Measurements from ENCODE around the gene UGT1A3. TPM values are rescaled to one million over a fixed set of nuclear protein-coding genes. Genes with fewer than 3 reads are reported as not detected.
"Not testable (repeated sequence)": the region's sequence is repeated elsewhere in the genome, so short reads cannot be mapped to it uniquely, and the experiment has no call there.

UGT1A3 gene
- polyA plus RNA-seq, 1 donor, result 0.16 TPM

DNA sequence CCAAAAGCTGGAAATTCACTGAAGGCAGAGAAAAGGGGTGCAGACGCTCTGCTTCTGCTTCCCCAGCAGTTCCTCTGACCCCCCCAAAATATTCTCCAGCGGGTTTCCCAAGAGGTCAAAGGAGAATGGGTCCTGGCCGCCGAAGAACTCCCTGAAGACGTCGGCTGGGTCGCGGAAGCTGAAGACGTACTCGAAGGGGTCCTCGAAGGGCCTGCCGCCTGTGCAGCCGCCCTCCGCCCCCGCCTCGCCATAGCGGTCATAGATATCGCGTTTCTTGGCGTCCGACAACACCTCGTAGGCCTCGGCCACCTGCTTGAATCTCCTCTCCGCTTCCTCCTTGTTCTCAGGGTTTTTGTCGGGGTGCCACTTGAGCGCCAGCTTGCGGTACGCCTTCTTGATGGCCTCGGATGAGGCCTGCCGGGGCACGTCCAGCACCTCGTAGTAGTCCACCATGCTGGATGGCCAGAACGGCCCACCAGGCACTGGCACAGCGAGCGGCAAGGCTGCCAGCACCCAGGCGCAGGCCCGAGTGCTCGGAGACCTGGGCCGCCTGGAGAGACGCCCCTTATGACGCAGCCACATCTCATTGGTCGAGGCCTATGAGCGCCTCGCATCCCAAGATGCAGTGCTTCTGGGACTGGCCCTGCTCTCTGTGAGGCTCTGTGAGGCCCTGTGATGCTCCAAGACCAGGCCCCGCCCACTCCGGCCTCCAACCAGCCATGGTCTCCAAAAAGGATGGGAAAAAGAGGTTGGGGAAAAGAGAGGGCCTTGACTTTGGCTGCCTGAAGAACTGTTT is 14.8 kb downstream of the UGT1A3 start:
- WGBS (ENCODE audit: insufficient coverage, low lambda C conversion rate), result no CpG with 5 or more reads among the region's 46 CpGs
- no peaks in the 10 kb centered on the region for H3K36me3 ChIP-seq (ENCODE audit: control insufficient read depth, insufficient read depth, low read length)
- no peaks in the 10 kb centered on the region for H3K27me3 ChIP-seq (ENCODE audit: control insufficient read depth, insufficient read depth, low read length)
- no peak overlapping the region for H3K4me3 ChIP-seq (ENCODE audit: low read length)
- no peak for DNase-seq
- peaks cover 12% of the 10 kb centered on the region for H3K4me1 ChIP-seq (ENCODE audit: control insufficient read depth, insufficient read depth, low read length)
- H3K27ac ChIP-seq (ENCODE audit: low read length), result no peak overlapping the region
- H3K9me3 ChIP-seq (ENCODE audit: control insufficient read depth, low read depth, low read length), result peaks cover 8% of the 10 kb centered on the region

DNA sequence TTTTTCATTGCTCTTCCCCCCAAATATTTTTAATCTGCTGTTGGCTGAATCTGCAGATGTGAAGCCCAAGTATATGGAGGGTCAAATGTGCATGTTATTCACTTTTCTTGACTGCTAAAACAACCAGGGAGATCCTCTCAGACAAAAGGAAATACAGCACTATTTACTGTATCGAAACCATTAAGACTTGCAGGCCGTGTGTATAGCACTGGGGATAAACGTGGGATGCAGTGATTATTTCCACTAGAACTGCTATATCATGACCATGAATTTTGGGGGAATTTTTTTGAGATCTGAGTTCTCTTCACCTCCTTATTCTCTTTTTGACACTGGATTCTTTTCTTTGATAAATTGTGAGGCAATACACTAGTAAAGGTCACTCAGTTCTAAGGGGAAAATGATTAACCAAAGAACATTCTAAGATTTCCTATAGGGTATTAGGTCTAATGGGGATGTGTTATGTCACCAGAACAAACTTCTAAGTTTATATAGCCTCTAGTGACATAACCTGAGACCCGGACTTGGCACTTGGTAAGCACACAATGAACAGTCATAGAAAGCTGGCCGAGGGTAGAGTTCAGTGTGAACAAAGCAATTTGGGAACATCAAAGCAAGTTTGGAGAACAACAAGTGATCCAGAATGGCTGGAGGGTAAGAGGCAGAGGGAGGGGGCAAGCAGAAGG is 16.4 kb downstream of the UGT1A3 start:
- Histone ChIP-seq H3K27me3 (ENCODE audit: control insufficient read depth, insufficient read depth, low read length) (no peaks in the 10 kb centered on the region), H3K27ac (ENCODE audit: low read length) (peak overlapping the region; percentile 35), H3K36me3 (ENCODE audit: control insufficient read depth, insufficient read depth, low read length) (no peaks in the 10 kb centered on the region), H3K9me3 (ENCODE audit: control insufficient read depth, low read depth, low read length) (peaks cover 8% of the 10 kb centered on the region), H3K4me1 (ENCODE audit: control insufficient read depth, insufficient read depth, low read length) (peaks cover 12% of the 10 kb centered on the region), H3K4me3 (ENCODE audit: low read length) (no peak overlapping the region)
- WGBS (ENCODE audit: insufficient coverage, low lambda C conversion rate), result no CpG with 5 or more reads among the region's 5 CpGs
- peak; percentile 63 to 89 for DNase-seq

- Histone ChIP-seq H3K27ac (ENCODE audit: low read length) (peak overlapping the region; percentile 35), H3K4me1 (ENCODE audit: control insufficient read depth, insufficient read depth, low read length) (peaks cover 12% of the 10 kb centered on the region), H3K9me3 (ENCODE audit: control insufficient read depth, low read depth, low read length) (peaks cover 12% of the 10 kb centered on the region)
- not testable (repeated sequence) for H3K36me3 ChIP-seq (ENCODE audit: control insufficient read depth, insufficient read depth, low read length); DNase-seq; H3K27me3 ChIP-seq (ENCODE audit: control insufficient read depth, insufficient read depth, low read length); H3K4me3 ChIP-seq (ENCODE audit: low read length)
- WGBS (ENCODE audit: insufficient coverage, low lambda C conversion rate), result no CpG with 5 or more reads among the region's 2 CpGs
Measured at GRCh38 chr2:233745838-233746237, 17.0 kb downstream of the UGT1A3 start.

DNA sequence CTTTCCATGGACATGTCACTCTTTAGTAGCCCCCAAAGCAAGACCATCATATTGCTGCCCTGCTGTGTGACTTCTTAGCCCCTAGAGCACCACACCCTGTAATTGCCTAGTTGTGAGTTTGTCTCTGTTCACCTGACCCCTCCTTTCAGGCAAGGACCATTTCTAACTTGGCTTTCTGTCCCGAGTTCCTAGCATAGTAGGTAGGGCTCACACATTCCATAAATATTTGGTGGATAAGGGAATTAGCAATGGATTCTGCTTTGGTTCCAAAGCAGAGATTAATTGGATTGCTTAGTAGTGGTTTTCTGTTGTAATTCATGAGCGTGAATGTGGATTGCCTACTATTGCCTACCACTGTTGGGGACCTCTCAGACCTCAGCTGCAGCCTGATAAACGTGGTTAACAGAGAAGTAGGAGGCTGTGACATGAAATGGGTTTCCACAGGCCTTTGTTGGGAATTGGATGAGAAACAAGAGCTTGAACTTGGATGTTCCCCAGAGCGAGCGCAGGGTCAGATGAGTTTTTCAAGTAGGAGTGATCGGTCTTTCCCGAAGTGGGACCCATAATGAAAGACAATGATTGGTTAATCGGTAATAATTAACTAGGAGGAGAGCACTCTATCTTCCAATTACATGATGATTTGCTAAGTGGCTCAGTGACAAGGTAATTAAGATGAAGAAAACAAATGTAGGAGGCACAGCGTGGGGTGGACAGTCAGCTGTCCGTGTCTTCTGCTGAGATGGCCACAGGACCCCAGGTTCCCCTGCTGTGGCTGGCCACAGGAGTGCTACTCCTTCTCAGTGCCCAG is 17.8 kb downstream of the UGT1A3 start:
- WGBS (ENCODE audit: insufficient coverage, low lambda C conversion rate), result no CpG with 5 or more reads among the region's 10 CpGs

DNA sequence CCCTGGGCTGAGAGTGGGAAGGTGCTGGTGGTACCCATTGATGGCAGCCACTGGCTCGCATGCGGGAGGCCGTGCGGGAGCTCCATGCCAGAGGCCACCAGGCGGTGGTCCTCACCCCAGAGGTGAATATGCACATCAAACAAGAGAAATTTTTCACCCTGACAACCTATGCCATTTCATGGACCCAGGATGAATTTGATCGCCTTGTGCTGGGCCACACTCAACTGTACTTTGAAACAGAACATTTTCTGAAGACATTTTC is 18.4 kb downstream of the UGT1A3 start:
- Histone ChIP-seq H3K27ac (ENCODE audit: low read length) (no peak overlapping the region), H3K27me3 (ENCODE audit: control insufficient read depth, insufficient read depth, low read length) (no peaks in the 10 kb centered on the region), H3K4me3 (ENCODE audit: low read length) (no peak overlapping the region), H3K4me1 (ENCODE audit: control insufficient read depth, insufficient read depth, low read length) (peaks cover 12% of the 10 kb centered on the region), H3K36me3 (ENCODE audit: control insufficient read depth, insufficient read depth, low read length) (no peaks in the 10 kb centered on the region), H3K9me3 (ENCODE audit: control insufficient read depth, low read depth, low read length) (peaks cover 16% of the 10 kb centered on the region)
- no peak for DNase-seq
- 100% methylated on average over 1 of the region's 6 CpGs for WGBS (ENCODE audit: insufficient coverage, low lambda C conversion rate)

More for the DNA sequence above, 17.8 kb downstream of the UGT1A3 start:
- DNase-seq, result no peak
- H3K27ac ChIP-seq (ENCODE audit: low read length), result no peak overlapping the region
- no peaks in the 10 kb centered on the region for H3K27me3 ChIP-seq (ENCODE audit: control insufficient read depth, insufficient read depth, low read length)
- H3K4me1 ChIP-seq (ENCODE audit: control insufficient read depth, insufficient read depth, low read length), result peaks cover 12% of the 10 kb centered on the region
- H3K9me3 ChIP-seq (ENCODE audit: control insufficient read depth, low read depth, low read length), result peaks cover 16% of the 10 kb centered on the region
- no peaks in the 10 kb centered on the region for H3K36me3 ChIP-seq (ENCODE audit: control insufficient read depth, insufficient read depth, low read length)
- H3K4me3 ChIP-seq (ENCODE audit: low read length), result no peak overlapping the region

GRCh38 chr2:233750689-233751088 is 21.8 kb downstream of the UGT1A3 start:
- no CpG with 5 or more reads among the region's 2 CpGs for WGBS (ENCODE audit: insufficient coverage, low lambda C conversion rate)
- not testable (repeated sequence) for H3K27me3 ChIP-seq (ENCODE audit: control insufficient read depth, insufficient read depth, low read length); H3K27ac ChIP-seq (ENCODE audit: low read length); DNase-seq; H3K4me1 ChIP-seq (ENCODE audit: control insufficient read depth, insufficient read depth, low read length); H3K4me3 ChIP-seq (ENCODE audit: low read length); H3K36me3 ChIP-seq (ENCODE audit: control insufficient read depth, insufficient read depth, low read length)
- H3K9me3 ChIP-seq (ENCODE audit: control insufficient read depth, low read depth, low read length), result peaks cover 17% of the 10 kb centered on the region

DNA sequence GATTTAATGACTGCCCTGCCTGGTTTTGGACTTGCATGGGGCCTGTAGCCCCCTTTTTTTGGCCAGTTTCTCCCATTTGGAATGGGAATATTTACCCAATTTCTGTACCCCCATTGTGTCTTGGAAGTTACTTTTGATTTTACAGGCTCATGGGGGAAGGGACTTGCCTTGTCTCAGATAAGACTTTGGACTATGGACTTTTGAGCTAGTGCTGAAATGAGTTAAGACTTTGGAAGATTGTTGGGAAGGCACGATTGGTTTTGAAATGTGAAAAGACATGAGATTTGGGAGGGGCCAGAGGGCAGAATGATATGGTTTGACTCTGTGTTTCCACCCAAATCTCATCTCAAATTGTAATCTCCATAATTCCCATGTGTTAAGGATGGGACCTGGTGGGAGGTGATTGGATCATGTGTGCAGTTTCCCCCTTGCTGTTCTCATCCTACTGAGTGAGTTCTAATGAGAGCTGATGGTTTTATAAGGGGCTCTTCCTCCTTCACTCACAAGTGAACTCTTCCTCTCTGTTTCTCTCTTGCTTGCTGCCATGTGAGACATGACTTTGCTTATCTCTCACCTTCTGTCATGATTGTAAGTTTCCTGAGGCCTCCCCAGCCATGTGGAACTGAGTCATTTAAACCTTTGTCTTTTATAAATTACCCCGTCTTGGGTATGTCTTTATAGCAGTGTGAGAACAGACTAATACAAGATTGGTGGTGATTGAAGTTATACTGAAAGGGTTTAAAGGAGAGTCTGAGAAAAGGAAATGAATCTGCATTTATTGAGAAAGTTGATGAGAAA is 22.6 kb downstream of the UGT1A3 start:
- Histone ChIP-seq H3K27ac (ENCODE audit: low read length) (peak overlapping the region; percentile 41), H3K9me3 (ENCODE audit: control insufficient read depth, low read depth, low read length) (peaks cover 17% of the 10 kb centered on the region)
- H3K4me1 ChIP-seq (ENCODE audit: control insufficient read depth, insufficient read depth, low read length); H3K36me3 ChIP-seq (ENCODE audit: control insufficient read depth, insufficient read depth, low read length); H3K4me3 ChIP-seq (ENCODE audit: low read length); H3K27me3 ChIP-seq (ENCODE audit: control insufficient read depth, insufficient read depth, low read length): not testable (repeated sequence)
- DNase-seq, result peak in 1 of 2 donors; percentile 40
- no CpG with 5 or more reads among the region's 2 CpGs for WGBS (ENCODE audit: insufficient coverage, low lambda C conversion rate)

DNA sequence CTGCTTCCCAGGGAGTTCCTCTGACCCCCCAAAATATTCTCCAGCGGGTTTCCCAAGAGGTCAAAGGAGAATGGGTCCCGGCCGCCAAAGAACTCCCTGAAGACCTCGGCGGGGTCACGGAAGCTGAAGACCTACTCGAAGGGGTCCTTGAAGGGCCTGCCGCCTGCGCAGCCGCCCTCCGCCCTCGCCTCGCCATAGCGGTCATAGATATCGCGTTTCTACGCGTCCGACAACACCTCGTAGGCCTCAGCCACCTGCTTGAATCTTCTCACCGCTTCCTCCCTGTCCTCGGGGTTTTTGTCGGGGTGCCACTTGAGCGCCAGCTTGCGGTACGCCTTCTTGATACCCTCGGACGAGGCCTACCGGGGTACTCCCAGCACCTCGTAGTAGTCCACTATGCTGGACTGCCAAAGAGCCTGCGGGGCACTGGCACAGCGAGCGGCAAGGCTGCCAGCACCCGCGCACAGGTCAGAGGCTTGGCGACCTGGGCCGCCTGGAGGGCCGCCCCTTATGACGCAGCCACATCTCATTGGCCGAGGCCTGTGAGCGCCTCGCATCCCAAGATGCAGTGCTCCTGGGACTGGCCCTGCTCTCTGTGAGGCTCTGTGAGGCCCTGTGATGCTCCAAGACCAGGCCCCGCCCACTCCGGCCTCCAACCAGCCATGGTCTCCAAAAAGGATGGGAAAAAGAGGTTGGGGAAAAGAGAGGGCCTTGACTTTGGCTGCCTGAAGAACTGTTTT is 26.2 kb downstream of the UGT1A3 start:
- WGBS (ENCODE audit: insufficient coverage, low lambda C conversion rate), result no CpG with 5 or more reads among the region's 44 CpGs
- Histone ChIP-seq H3K4me1 (ENCODE audit: control insufficient read depth, insufficient read depth, low read length) (peaks cover 29% of the 10 kb centered on the region), H3K9me3 (ENCODE audit: control insufficient read depth, low read depth, low read length) (peaks cover 16% of the 10 kb centered on the region), H3K27ac (ENCODE audit: low read length) (no peak overlapping the region), H3K36me3 (ENCODE audit: control insufficient read depth, insufficient read depth, low read length) (no peaks in the 10 kb centered on the region), H3K4me3 (ENCODE audit: low read length) (no peak overlapping the region), H3K27me3 (ENCODE audit: control insufficient read depth, insufficient read depth, low read length) (no peaks in the 10 kb centered on the region)
- no peak for DNase-seq

DNA sequence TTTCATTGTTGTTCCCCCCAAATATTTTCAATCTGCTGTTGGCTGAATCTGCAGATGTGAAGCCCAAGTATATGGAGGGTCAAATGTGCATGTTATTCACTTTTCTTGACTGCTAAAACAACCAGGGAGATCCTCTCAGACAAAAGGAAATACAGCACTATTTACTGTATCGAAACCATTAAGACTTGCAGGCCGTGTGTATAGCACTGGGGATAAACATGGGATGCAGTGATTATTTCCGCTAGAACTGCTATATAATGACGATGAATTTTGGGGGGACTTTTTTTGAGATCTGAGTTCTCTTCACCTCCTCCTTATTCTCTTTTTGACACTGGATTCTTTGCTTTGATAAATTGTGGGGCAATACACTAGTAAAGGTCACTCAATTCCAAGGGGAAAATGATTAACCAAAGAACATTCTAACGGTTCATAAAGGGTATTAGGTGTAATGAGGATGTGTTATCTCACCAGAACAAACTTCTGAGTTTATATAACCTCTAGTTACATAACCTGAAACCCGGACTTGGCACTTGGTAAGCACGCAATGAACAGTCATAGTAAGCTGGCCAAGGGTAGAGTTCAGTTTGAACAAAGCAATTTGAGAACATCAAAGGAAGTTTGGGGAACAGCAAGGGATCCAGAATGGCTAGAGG is 27.7 kb downstream of the UGT1A3 start:
- peaks cover 43% of the 10 kb centered on the region for H3K4me1 ChIP-seq (ENCODE audit: control insufficient read depth, insufficient read depth, low read length)
- H3K9me3 ChIP-seq (ENCODE audit: control insufficient read depth, low read depth, low read length), result peaks cover 14% of the 10 kb centered on the region
- H3K36me3 ChIP-seq (ENCODE audit: control insufficient read depth, insufficient read depth, low read length), result no peaks in the 10 kb centered on the region
- no peaks in the 10 kb centered on the region for H3K27me3 ChIP-seq (ENCODE audit: control insufficient read depth, insufficient read depth, low read length)
- peak overlapping the region; percentile 77 for H3K27ac ChIP-seq (ENCODE audit: low read length)
- 17% methylated on average over 2 of the region's 7 CpGs for WGBS (ENCODE audit: insufficient coverage, low lambda C conversion rate)
- DNase-seq, result peak; percentile 80 to 93
- H3K4me3 ChIP-seq (ENCODE audit: low read length), result no peak overlapping the region

All from large intestine (tissue), 3 donors.